ENCODE results near the gene PSMD11.

The PSMD11 gene

DNA sequence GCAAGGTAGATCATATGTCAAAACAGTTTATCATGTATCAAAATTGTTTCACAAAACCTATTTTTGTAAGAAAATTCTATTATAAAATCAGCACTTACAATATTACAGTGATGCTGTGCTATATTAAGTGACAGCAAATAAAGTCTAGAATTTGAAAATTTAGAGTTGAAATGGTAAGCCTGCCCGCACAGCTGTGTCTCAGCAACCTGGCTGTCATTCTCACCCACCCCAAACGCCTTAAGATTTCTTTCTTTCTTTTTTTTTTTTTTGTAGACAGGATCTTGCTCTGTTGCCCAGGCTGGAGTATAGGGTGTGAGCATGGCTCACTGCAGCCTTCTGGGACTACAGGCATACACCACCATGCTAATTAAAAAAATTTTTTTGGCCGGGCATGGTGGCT lies 69.3 kb downstream of the PSMD11 start:
- CTCF ChIA-PET: interaction anchor here (0.7 to 1.5 kb wide), 3 partner anchors 16 to 953 kb away, joined by 3 to 8 read pairs (median 6); no protein-coding TSS in a partner anchor
- POLR2A ChIA-PET: interaction anchor here (0.9 kb wide), 1 partner anchor 21 kb away, joined by 3 read pairs; no protein-coding TSS in a partner anchor

DNA sequence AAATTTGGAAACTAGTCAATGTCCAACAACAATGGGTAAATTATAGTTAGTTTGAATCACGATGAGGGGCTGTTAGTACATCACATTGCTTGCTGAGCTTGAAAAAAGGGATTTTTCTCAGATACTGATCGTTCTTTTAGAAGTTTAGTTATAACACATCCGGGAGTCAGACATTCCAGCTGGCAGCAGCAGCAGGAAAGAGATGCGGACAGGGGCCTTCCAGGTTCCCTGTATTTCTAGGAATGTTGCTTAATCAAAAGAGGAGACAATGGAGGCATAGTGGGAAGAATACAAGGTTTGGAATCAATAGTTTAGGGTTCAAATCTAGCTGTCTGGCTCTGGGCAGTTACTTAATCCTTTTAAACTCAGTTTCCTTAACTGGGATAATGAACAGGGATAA lies 70.3 kb downstream of the PSMD11 start:
- Histone ChIP-seq H3K36me3 (ENCODE audit: control insufficient read depth in 2 of 2, insufficient read depth in 1 of 2, low read length in 2 of 2) (no peaks in the 10 kb centered on the region), H3K9me3 (ENCODE audit: control insufficient read depth, insufficient read depth, low read depth, low read length) (no peaks in the 10 kb centered on the region), H3K4me1 (ENCODE audit: control insufficient read depth, insufficient read depth, low read length) (peaks cover 12% of the 10 kb centered on the region), H3K27ac (ENCODE audit: extremely low read depth, low read depth, low read length) (no peak overlapping the region), H3K4me3 (ENCODE audit: low read depth, low read length) (no peak overlapping the region)
- no peak for TF ChIP-seq ZNF529 (tag by site-specific recombination; IDR thresholded peaks at IDR 0.05; ENCODE audit: insufficient replicate concordance)
- no peak for TF ChIP-seq TCF7L2 (IDR thresholded peaks at IDR 0.05; ENCODE audit: borderline replicate concordance, low read depth, low read length)
- TF ChIP-seq, protein P1, sequence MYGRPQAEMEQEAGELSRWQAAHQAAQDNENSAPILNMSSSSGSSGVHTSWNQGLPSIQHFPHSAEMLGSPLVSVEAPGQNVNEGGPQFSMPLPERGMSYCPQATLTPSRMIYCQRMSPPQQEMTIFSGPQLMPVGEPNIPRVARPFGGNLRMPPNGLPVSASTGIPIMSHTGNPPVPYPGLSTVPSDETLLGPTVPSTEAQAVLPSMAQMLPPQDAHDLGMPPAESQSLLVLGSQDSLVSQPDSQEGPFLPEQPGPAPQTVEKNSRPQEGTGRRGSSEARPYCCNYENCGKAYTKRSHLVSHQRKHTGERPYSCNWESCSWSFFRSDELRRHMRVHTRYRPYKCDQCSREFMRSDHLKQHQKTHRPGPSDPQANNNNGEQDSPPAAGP (tag by site-specific recombination; IDR thresholded peaks at IDR 0.05): no peak
- no peak for TF ChIP-seq ZNF133 (tag by site-specific recombination; IDR thresholded peaks at IDR 0.05)
- TF ChIP-seq ZNF155 (tag by site-specific recombination; IDR thresholded peaks at IDR 0.05): no peak
- TF ChIP-seq, protein P2, sequence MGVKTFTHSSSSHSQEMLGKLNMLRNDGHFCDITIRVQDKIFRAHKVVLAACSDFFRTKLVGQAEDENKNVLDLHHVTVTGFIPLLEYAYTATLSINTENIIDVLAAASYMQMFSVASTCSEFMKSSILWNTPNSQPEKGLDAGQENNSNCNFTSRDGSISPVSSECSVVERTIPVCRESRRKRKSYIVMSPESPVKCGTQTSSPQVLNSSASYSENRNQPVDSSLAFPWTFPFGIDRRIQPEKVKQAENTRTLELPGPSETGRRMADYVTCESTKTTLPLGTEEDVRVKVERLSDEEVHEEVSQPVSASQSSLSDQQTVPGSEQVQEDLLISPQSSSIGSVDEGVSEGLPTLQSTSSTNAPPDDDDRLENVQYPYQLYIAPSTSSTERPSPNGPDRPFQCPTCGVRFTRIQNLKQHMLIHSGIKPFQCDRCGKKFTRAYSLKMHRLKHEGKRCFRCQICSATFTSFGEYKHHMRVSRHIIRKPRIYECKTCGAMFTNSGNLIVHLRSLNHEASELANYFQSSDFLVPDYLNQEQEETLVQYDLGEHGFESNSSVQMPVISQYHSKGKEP (tag by site-specific recombination; IDR thresholded peaks at IDR 0.05): no peak
- no peak for TF ChIP-seq ZNF433 (tag by site-specific recombination; IDR thresholded peaks at IDR 0.05; ENCODE audit: low read depth)
- TF ChIP-seq, protein P3, sequence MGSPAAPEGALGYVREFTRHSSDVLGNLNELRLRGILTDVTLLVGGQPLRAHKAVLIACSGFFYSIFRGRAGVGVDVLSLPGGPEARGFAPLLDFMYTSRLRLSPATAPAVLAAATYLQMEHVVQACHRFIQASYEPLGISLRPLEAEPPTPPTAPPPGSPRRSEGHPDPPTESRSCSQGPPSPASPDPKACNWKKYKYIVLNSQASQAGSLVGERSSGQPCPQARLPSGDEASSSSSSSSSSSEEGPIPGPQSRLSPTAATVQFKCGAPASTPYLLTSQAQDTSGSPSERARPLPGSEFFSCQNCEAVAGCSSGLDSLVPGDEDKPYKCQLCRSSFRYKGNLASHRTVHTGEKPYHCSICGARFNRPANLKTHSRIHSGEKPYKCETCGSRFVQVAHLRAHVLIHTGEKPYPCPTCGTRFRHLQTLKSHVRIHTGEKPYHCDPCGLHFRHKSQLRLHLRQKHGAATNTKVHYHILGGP (tag by site-specific recombination; IDR thresholded peaks at IDR 0.05): no peak
- TF ChIP-seq ZNF530 (tag by site-specific recombination; IDR thresholded peaks at IDR 0.05; ENCODE audit: low read depth): no peak
- TF ChIP-seq ZNF768 (tag by site-specific recombination; IDR thresholded peaks at IDR 0.05): no peak
- TF ChIP-seq ZNF324 (tag by site-specific recombination; IDR thresholded peaks at IDR 0.05): no peak
- no peak for TF ChIP-seq KLF9 (tag by site-specific recombination; IDR thresholded peaks at IDR 0.05; ENCODE audit: low read depth)
- CTCF ChIA-PET: no interaction called here
- POLR2A ChIA-PET: no interaction called here

More for the DNA sequence above, 69.3 kb downstream of the PSMD11 start:
- Histone ChIP-seq H3K9me3 (ENCODE audit: control insufficient read depth, insufficient read depth, low read depth, low read length) (no peaks in the 10 kb centered on the region), H3K36me3 (ENCODE audit: control insufficient read depth in 2 of 2, insufficient read depth in 1 of 2, low read length in 2 of 2) (no peaks in the 10 kb centered on the region), H3K4me3 (ENCODE audit: low read depth, low read length) (no peak overlapping the region), H3K27ac (ENCODE audit: extremely low read depth, low read depth, low read length) (no peak overlapping the region), H3K4me1 (ENCODE audit: control insufficient read depth, insufficient read depth, low read length) (peaks cover 7% of the 10 kb centered on the region)
- TF ChIP-seq ZNF792 (tag by site-specific recombination; IDR thresholded peaks at IDR 0.05) (no peak), ZFP3 (tag by site-specific recombination; IDR thresholded peaks at IDR 0.05; ENCODE audit: low read depth) (no peak), ZSCAN23 (tag by site-specific recombination; IDR thresholded peaks at IDR 0.05) (no peak), GLIS2 (tag by site-specific recombination; IDR thresholded peaks at IDR 0.05) (no peak), ZNF24 (tag by site-specific recombination; IDR thresholded peaks at IDR 0.05) (no peak), ZNF223 (tag by site-specific recombination; IDR thresholded peaks at IDR 0.05) (no peak), ZNF138 (tag by site-specific recombination; IDR thresholded peaks at IDR 0.05; ENCODE audit: borderline replicate concordance) (no peak), ZNF544 (tag by site-specific recombination; IDR thresholded peaks at IDR 0.05) (no peak), ZBTB1 (tag by site-specific recombination; IDR thresholded peaks at IDR 0.05) (no peak)
- TF ChIP-seq, protein P4, sequence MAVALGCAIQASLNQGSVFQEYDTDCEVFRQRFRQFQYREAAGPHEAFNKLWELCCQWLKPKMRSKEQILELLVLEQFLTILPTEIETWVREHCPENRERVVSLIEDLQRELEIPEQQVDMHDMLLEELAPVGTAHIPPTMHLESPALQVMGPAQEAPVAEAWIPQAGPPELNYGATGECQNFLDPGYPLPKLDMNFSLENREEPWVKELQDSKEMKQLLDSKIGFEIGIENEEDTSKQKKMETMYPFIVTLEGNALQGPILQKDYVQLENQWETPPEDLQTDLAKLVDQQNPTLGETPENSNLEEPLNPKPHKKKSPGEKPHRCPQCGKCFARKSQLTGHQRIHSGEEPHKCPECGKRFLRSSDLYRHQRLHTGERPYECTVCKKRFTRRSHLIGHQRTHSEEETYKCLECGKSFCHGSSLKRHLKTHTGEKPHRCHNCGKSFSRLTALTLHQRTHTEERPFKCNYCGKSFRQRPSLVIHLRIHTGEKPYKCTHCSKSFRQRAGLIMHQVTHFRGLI (tag by site-specific recombination; IDR thresholded peaks at IDR 0.05): no peak
- TF ChIP-seq, protein P5, sequence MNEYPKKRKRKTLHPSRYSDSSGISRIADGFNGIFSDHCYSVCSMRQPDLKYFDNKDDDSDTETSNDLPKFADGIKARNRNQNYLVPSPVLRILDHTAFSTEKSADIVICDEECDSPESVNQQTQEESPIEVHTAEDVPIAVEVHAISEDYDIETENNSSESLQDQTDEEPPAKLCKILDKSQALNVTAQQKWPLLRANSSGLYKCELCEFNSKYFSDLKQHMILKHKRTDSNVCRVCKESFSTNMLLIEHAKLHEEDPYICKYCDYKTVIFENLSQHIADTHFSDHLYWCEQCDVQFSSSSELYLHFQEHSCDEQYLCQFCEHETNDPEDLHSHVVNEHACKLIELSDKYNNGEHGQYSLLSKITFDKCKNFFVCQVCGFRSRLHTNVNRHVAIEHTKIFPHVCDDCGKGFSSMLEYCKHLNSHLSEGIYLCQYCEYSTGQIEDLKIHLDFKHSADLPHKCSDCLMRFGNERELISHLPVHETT (tag by site-specific recombination; IDR thresholded peaks at IDR 0.05): no peak
- TF ChIP-seq, protein P6, sequence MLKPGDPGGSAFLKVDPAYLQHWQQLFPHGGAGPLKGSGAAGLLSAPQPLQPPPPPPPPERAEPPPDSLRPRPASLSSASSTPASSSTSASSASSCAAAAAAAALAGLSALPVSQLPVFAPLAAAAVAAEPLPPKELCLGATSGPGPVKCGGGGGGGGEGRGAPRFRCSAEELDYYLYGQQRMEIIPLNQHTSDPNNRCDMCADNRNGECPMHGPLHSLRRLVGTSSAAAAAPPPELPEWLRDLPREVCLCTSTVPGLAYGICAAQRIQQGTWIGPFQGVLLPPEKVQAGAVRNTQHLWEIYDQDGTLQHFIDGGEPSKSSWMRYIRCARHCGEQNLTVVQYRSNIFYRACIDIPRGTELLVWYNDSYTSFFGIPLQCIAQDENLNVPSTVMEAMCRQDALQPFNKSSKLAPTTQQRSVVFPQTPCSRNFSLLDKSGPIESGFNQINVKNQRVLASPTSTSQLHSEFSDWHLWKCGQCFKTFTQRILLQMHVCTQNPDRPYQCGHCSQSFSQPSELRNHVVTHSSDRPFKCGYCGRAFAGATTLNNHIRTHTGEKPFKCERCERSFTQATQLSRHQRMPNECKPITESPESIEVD (tag by site-specific recombination; IDR thresholded peaks at IDR 0.05): no peak
- TF ChIP-seq, protein P1 (tag by site-specific recombination; IDR thresholded peaks at IDR 0.05): no peak
